H1 (cell line): ENCODE measurements around the gene MLNR. TPM values are rescaled to one million over a fixed set of nuclear protein-coding genes. Genes with fewer than 3 reads are reported as not detected.

Experiments
- CTCF ChIA-PET: fragments of 300-600 bp; sonication (Branson Sonifier 250); formaldehyde crosslinking; loops from one replicate; lab custom pipeline; 2021; ENCODE audit not compliant: partially characterized antibody; lab: Charles Lee
- POLR2A ChIA-PET: fragments of 300-600 bp; sonication (Branson Sonifier 250); formaldehyde crosslinking; loops from one replicate; lab custom pipeline; 2021; ENCODE audit warnings: inconsistent platforms; ENCODE audit not compliant: partially characterized antibody; lab: Charles Lee
- DNase-seq, 2 experiments: peaks; one replicate each; pipeline versions ENCODE4 v3.0.0 to v3.0.0-alpha.2; 2010 to 2022; ENCODE audit warnings: low spot score in 2 of 2, low read depth in 1 of 2, mixed read lengths in 1 of 2
- FAIRE-seq: peaks from 2 replicates; lab custom pipeline; 2011; peaks lifted over from hg19 to GRCh38; lab: Jason Lieb, UNC
- H2AFZ ChIP-seq: 2 replicates; pipeline ENCODE4 v1.8.1; 2012; ENCODE audit warnings: low read length, inconsistent platforms
- H2AK5ac ChIP-seq: 2 replicates; pipeline ENCODE4 v1.6.1; 2013; ENCODE audit warnings: low read depth, low read length
- H2BK120ac ChIP-seq: replicated peaks from 2 replicates; pipeline ENCODE3; 2013; ENCODE audit warnings: low read depth, low read length, inconsistent platforms
- H2BK12ac ChIP-seq: 2 replicates; pipeline ENCODE4 v1.6.1; 2013; ENCODE audit warnings: low read depth, low read length
- H2BK15ac ChIP-seq: 2 replicates; pipeline ENCODE4 v1.6.1; 2013; ENCODE audit warnings: low read length
- H2BK20ac ChIP-seq: 2 replicates; pipeline ENCODE4 v1.6.1; 2013; ENCODE audit warnings: low read length
- H2BK5ac ChIP-seq: 2 replicates; pipeline ENCODE4 v1.6.1; 2013; ENCODE audit warnings: low read depth, low read length
- H3K14ac ChIP-seq: 2 replicates; pipeline ENCODE4 v1.6.1; 2013; ENCODE audit warnings: inconsistent platforms; ENCODE audit not compliant: insufficient read length
- H3K18ac ChIP-seq: 2 replicates; pipeline ENCODE4 v1.6.1; 2013; ENCODE audit warnings: low read length; ENCODE audit errors: extremely low read depth
- H3K23ac ChIP-seq: 2 replicates; pipeline ENCODE4 v1.6.1; 2013; ENCODE audit warnings: inconsistent platforms; ENCODE audit not compliant: insufficient read length
- H3K23me2 ChIP-seq: 2 replicates; pipeline ENCODE4 v1.6.1; 2013; ENCODE audit warnings: low read depth, low read length
- H3K27ac ChIP-seq: 2 replicates; pipeline ENCODE4 v1.6.1; 2011; ENCODE audit warnings: low read depth, low read length, inconsistent platforms
- H3K27me3 ChIP-seq, 4 experiments: replicated peaks in 1 of 4; 1 replicate in 1 of 4; 2 replicates in 3 of 4; pipeline versions ENCODE4 v1.6.1 to v1.8.1; 2011 to 2013; ENCODE audit warnings: low read length in 3 of 4, mild to moderate bottlenecking in 3 of 4, inconsistent platforms in 2 of 4, mixed read lengths in 2 of 4, moderate library complexity in 1 of 4; ENCODE audit not compliant: control insufficient read depth in 3 of 4, insufficient read depth in 3 of 4; ENCODE audit errors: extremely low read depth in 1 of 4
- H3K36me3 ChIP-seq, 4 experiments: 2 replicates each; pipeline versions ENCODE4 v1.6.1 to v1.8.1; 2011 to 2013; ENCODE audit warnings: mild to moderate bottlenecking in 4 of 4, low read length in 3 of 4, moderate library complexity in 2 of 4, control low read depth in 1 of 4, inconsistent platforms in 1 of 4; ENCODE audit not compliant: insufficient read depth in 4 of 4, control insufficient read depth in 2 of 4
- H3K4ac ChIP-seq: replicated peaks from 2 replicates; pipeline ENCODE3; 2013; ENCODE audit warnings: low read length, low read depth, mixed read lengths, inconsistent platforms; ENCODE audit not compliant: insufficient read length
- H3K4me1 ChIP-seq, 4 experiments: replicated peaks in 1 of 4; 1 replicate in 1 of 4; 2 replicates in 3 of 4; pipeline versions ENCODE4 v1.6.1 to v1.8.1; 2011 to 2013; ENCODE audit warnings: low read length in 3 of 4, inconsistent platforms in 2 of 4, mixed read lengths in 1 of 4; ENCODE audit not compliant: insufficient read depth in 4 of 4, control insufficient read depth in 3 of 4
- H3K4me2 ChIP-seq, 2 experiments: 2 replicates each; pipeline versions ENCODE4 v1.6.1 to v1.8.1; 2011 to 2013; ENCODE audit warnings: low read depth in 2 of 2, low read length in 2 of 2, control low read depth in 1 of 2, inconsistent platforms in 1 of 2, mild to moderate bottlenecking in 1 of 2; ENCODE audit not compliant: insufficient read depth in 1 of 2
- H3K4me3 ChIP-seq, 4 experiments: fragments of 200-600, 300-600 bp in 1 of 4; sonication (generic), shearing (Covaris generic), sonication (Bioruptor Twin) in 1 of 4; 2 replicates each; pipeline versions ENCODE4 v1.5.1 to v1.8.1; 2011 to 2016; ENCODE audit warnings: low read length in 4 of 4, low read depth in 3 of 4, control low read depth in 2 of 4, inconsistent platforms in 2 of 4, mild to moderate bottlenecking in 2 of 4, mixed read lengths in 1 of 4, moderate library complexity in 1 of 4; ENCODE audit not compliant: insufficient read depth in 2 of 4; ENCODE audit errors: extremely low read depth in 1 of 4
- H3K56ac ChIP-seq: replicated peaks from 2 replicates; pipeline ENCODE3; 2013; ENCODE audit warnings: low read depth, mild to moderate bottlenecking, mixed read lengths, low read length, inconsistent platforms; ENCODE audit not compliant: insufficient read length
- H3K79me1 ChIP-seq: 2 replicates; pipeline ENCODE4 v1.6.1; 2013; ENCODE audit warnings: low read depth, low read length, control low read depth
- H3K79me2 ChIP-seq, 2 experiments: 2 replicates each; pipeline versions ENCODE4 v1.6.1 to v1.8.1; 2012 to 2013; ENCODE audit warnings: low read length in 2 of 2, mild to moderate bottlenecking in 2 of 2, inconsistent platforms in 1 of 2; ENCODE audit not compliant: insufficient read depth in 2 of 2, control insufficient read depth in 1 of 2
- H3K9ac ChIP-seq, 4 experiments: replicated peaks in 1 of 4; 1 replicate in 1 of 4; 2 replicates in 3 of 4; pipeline versions ENCODE4 v1.6.1 to v1.8.1; 2011 to 2013; ENCODE audit warnings: low read depth in 3 of 4, low read length in 3 of 4, control low read depth in 2 of 4, mild to moderate bottlenecking in 2 of 4, moderate library complexity in 2 of 4, inconsistent platforms in 1 of 4; ENCODE audit errors: extremely low read depth in 1 of 4
- H3K9me3 ChIP-seq, 2 experiments: 2 replicates each; pipeline versions ENCODE4 v1.6.1 to v1.8.1; 2012 to 2013; ENCODE audit warnings: mild to moderate bottlenecking in 2 of 2, moderate library complexity in 2 of 2, control low read depth in 1 of 2, inconsistent platforms in 1 of 2, low read depth in 1 of 2, low read length in 1 of 2, mixed read lengths in 1 of 2; ENCODE audit not compliant: insufficient read depth in 2 of 2
- H4K20me1 ChIP-seq, 2 experiments: replicated peaks in 1 of 2; 2 replicates each; pipeline versions ENCODE3 to v1.8.1; 2011 to 2013; ENCODE audit warnings: inconsistent platforms in 2 of 2, low read length in 2 of 2, mild to moderate bottlenecking in 1 of 2; ENCODE audit not compliant: insufficient read depth in 2 of 2, control insufficient read depth in 1 of 2
- H4K5ac ChIP-seq: 2 replicates; pipeline ENCODE4 v1.6.1; 2013; ENCODE audit warnings: low read length, low read depth, mixed read lengths, inconsistent platforms; ENCODE audit not compliant: insufficient read length
- H4K8ac ChIP-seq: 2 replicates; pipeline ENCODE4 v1.8.0; 2013; ENCODE audit warnings: mild to moderate bottlenecking, moderate library complexity, low read length, inconsistent platforms; ENCODE audit not compliant: insufficient read depth; ENCODE audit errors: extremely low read depth
- H4K91ac ChIP-seq: replicated peaks from 2 replicates; pipeline ENCODE3; 2013; ENCODE audit warnings: low read length, mixed read lengths, inconsistent platforms; ENCODE audit not compliant: insufficient read length
- CTBP2 ChIP-seq: IDR thresholded peaks from 2 replicates; pipeline ENCODE4 v1.7.0; 2011; ENCODE audit warnings: borderline replicate concordance, mild to moderate bottlenecking, moderate library complexity, mixed read lengths, low read length; ENCODE audit not compliant: insufficient read depth, insufficient read length
- WGBS, 2 experiments: shearing (Covaris generic) in 1 of 2; methylation state at CpG; one replicate each; pipeline versions ENCODE4 v1.1.6 to v1.1.7; 2013 to 2015; ENCODE audit warnings: low lambda C conversion rate in 2 of 2, mixed read lengths in 2 of 2, inconsistent platforms in 1 of 2, low coverage in 1 of 2, missing lambda C conversion rate in 1 of 2; ENCODE audit not compliant: insufficient replicate concordance in 2 of 2, insufficient coverage in 1 of 2, insufficient read length in 1 of 2; ENCODE audit errors: extremely low coverage in 1 of 2, missing lambda C conversion rate in 1 of 2; 5-methylcytosine and 5-hydroxymethylcytosine counted together
- polyA plus RNA-seq, 7 experiments: library from polyadenylated mRNA; depleted of rRNA in 3 of 7; stranded (reverse) in 5 of 7; unstranded in 2 of 7; fragments of >200 nt in 5 of 7; fragments of 200-250 nt in 2 of 7; gene quantifications; 1 replicate in 5 of 7; 2 replicates in 1 of 7; 4 replicates in 1 of 7; pipeline versions ENCODE4 v1.2.1 to v1.2.3, GENCODE V29; 2011 to 2013; ENCODE audit warnings: missing spikeins in 2 of 7, mixed read lengths in 2 of 7
- total RNA-seq: library from RNA; stranded (reverse); fragmentation: NEBNext Ultra II Directional; extraction: Animal tissue kit (Norgen Biotek cat#: 25700); gene quantifications from 2 replicates; pipeline ENCODE4 v1.2.1, GENCODE V29; 2021

The MLNR gene
- total and polyA plus RNA-seq, 2 of the 8 experiments (the other 6 are each of a cell fraction or from before 2014, with no cell fraction given): 0.24 to 0.29 TPM

DNA sequence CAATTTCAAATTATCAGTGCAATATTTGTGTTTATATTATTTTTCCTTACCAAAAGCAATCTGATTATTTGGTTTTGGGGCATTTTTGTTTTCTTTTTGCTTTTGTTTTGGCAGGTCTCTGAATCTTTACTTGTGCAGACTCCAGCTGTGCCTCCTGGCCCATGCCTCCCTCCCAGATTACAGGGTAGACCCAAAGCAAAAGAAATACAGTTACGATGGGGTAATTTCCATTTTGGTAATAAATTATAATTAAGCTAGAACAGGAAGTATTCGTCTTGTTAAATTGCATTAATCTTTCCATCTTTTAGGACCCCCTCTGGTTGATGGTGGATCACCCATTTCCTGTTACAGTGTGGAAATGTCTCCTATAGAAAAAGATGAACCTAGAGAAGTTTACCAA is 29.2 kb upstream of the MLNR start:
- WGBS, 2 experiments: 92% methylated on average over 2 of the region's 2 CpGs; no CpG with 5 or more reads in 1 of the 2 experiments
- Histone ChIP-seq H3K79me1 (no peaks in the 10 kb centered on the region), H3K18ac (no peak overlapping the region), H3K4me3 (no peak overlapping the region), H3K4me1 (no peaks in the 10 kb centered on the region), H3K79me2 (no peaks in the 10 kb centered on the region)
- no peak for TF ChIP-seq CTBP2
- TF ChIP-seq, all 59 proteins: peak for 0
- no peak overlapping the region for H3K23ac ChIP-seq
- H3K23me2 ChIP-seq: no peaks in the 10 kb centered on the region
- H3K9ac ChIP-seq: no peak overlapping the region
- H3K56ac ChIP-seq: no peak overlapping the region
- H3K9me3 ChIP-seq: no peaks in the 10 kb centered on the region
- no peak overlapping the region for H2BK12ac ChIP-seq
- no peak overlapping the region for H2BK5ac ChIP-seq
- H3K36me3 ChIP-seq: peaks cover 7 to 57% (median 20%) of the 10 kb centered on the region in 4 experiments; a peak in 6 of 8 replicates
- H3K4ac ChIP-seq: no peak overlapping the region
- H3K27ac ChIP-seq: no peak overlapping the region
- no peak overlapping the region for H3K4me2 ChIP-seq
- no peak for DNase-seq
- H3K27me3 ChIP-seq: no peaks in the 10 kb centered on the region
- no peak overlapping the region for H4K5ac ChIP-seq
- H2AFZ ChIP-seq: no peak overlapping the region
- no peak overlapping the region for H4K91ac ChIP-seq
- POLR2A ChIA-PET: no interaction called here
- H4K20me1 ChIP-seq: no peaks in the 10 kb centered on the region
- H2BK15ac ChIP-seq: no peak overlapping the region
- H4K8ac ChIP-seq: no peak overlapping the region
- CTCF ChIA-PET: no interaction called here
- FAIRE-seq: no peak
- H2BK120ac ChIP-seq: no peak overlapping the region
- H2BK20ac ChIP-seq: no peak overlapping the region
- no peak overlapping the region for H3K14ac ChIP-seq
- H2AK5ac ChIP-seq: no peak overlapping the region
